ENCODE measurements around the gene ACP6.
"Not testable (repeated sequence)": the region's sequence is repeated elsewhere in the genome, so short reads cannot be mapped to it uniquely, and the experiment has no call there.

The ACP6 gene

DNA sequence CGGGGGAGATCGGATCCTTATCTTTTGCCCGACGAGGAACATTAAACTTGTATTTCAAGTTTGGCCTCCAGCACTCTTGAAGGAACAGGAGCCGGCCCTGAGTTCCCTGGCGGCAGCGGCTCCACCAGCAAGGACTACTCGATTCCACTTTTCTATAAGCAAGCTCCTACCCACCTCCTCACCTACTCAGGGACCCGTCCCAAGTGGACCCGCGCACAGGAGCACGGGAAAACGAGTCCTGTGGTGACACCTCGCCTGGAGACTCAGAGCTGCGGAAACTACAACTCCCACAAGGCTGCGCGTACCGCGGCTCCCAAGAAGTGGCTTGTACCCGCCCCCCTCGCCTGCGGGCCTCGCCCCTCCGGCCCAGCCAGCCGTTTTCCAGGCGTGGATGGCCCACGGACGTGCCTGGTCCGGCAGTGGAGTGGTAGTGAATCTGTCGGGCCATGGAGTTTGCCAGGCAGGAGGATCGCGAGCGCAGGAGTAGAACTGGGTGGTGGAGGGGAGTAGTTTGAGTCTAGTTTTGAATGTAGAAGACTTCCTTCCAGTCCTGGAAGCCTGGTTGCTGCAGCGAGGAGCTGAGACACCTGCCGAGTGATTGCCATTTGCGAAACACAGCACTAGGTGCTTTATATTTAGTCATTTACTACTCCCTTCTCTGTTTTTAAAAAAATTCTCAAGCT is at the start of gene ACP6:
Gene ACP6, minus strand, starts transcription at position 206 of the 683 bp plus-strand sequence. CDS start 476 bp downstream, outside the sequence.
- DNase-seq: peak; percentile 52 to 74 (median 63)

DNA sequence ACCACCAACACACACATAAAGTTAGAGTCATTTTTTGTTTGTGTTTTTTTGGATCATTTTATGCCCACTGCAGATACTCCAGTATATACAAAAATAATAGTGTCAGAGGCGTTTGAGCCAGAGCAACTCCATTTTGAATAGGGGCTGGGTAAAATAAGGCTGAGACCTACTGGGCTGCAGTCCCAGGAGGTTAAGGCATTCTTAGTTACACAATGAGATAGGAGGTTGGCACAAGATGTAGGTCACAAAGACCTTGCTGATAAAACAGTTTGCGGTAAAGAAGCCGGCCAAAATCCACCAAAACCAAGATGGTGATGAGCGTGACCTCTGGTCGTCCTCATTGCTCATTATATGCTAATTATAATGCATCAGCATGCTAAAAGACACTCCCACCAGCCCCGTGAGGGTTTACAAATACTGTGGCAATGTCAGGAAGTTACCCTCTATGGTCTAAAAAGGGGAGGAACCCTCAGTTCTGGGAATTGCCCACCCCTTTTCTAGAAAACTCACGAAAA is 49.4 kb upstream of the ACP6 start:
- DNase-seq: no peak

DNA sequence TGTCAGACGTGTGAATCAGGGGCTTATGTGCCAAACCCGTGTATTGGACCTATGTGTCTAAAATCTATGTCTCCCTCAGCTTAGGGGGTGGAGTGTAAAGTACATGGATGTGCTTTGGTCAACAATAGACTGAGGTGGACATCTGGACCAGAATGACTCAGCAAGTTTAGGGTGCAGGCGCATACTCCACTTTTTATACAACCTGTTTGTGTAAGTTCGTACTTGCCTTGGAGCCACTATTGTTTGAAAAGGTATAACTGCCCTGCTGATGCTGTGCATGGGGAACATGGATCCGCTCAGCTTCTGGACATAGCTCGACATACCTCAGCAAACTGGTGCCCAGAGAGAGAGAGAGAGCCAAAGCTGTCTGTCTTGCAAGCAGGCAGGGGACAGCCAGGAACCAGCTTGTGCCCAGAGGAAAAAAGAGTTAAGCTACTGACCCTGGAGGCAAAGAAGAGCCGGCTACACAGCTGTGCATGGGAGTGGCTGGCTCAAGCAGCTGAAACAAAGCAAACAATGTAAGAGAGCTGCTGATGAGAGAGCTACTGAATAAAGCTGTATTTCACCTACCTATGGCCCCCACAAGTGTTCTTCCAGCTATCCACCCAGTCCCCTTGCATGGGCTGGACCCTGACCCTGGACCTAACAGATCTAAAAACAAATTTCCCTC is 48.8 kb upstream of the ACP6 start:
- no peak for DNase-seq

DNA sequence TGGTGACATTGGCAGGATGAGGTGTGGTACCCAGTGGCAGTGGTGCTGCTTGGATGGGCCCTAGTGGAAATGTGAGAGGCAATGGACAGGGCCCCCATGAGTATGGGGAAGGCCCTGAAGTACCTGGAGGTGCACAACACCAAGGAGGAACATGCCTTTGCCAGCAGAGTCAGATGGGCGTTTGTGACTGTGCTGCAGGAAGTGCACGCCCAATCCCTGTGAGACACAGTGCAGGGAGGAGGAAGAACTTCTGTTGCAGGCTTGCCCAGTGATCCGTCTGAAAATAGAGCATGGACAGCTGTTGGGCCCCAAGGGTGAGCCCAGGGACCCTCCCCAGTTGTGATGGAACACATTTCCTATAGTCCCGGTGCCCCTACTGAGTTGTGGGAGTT is 47.4 kb upstream of the ACP6 start:
- no peak for DNase-seq

DNA sequence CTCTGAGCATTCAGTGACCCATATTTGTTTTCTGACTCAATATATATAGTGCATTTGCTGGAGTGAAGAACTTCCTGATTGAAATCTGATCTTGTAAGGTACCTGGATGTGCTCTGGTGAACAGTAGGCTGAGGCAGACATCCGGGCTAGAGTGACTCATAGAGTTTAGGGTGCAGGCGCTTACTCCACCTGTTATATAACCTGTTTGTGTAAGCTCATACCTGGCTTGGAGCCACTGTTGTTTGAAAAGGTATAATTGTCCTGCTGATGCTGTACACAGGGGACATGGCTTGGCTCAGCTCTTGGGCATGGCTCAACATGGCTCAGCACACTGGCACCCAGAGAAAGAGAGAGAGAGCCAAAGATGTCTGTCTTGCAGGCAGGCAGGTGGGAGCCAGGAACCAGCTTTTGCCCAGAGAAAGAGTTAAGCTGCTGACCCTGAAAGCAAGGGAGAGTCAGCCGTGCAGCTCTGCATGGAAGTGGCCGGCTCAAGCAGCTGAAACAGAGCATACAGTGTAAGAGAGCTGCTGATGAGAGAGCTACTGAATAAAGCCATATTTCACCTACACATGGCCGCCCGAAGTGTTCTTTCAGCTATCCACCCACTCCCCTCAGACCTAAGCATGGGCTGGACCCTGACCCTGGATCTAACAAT is 46.9 kb upstream of the ACP6 start:
- DNase-seq: no peak

DNA sequence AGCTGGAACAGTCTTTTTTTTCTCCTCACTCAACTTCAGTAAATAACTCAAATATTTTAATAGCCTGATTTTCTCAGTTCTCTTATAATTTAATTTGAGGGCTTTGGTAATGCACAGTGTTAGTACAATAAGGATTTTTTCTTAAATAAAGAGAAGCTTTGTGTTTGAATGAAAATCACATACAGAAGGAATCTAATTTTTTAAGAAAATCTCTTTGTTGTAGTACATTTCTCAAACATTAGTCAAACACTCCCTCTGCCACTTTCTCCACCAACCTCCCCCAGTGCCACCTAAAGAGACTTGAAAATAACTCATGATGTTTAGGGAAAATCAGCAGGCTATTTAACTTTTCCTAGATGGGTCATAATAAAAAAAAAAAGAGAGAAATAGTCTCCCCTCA is 42.3 kb upstream of the ACP6 start:
- no peak for DNase-seq

DNA sequence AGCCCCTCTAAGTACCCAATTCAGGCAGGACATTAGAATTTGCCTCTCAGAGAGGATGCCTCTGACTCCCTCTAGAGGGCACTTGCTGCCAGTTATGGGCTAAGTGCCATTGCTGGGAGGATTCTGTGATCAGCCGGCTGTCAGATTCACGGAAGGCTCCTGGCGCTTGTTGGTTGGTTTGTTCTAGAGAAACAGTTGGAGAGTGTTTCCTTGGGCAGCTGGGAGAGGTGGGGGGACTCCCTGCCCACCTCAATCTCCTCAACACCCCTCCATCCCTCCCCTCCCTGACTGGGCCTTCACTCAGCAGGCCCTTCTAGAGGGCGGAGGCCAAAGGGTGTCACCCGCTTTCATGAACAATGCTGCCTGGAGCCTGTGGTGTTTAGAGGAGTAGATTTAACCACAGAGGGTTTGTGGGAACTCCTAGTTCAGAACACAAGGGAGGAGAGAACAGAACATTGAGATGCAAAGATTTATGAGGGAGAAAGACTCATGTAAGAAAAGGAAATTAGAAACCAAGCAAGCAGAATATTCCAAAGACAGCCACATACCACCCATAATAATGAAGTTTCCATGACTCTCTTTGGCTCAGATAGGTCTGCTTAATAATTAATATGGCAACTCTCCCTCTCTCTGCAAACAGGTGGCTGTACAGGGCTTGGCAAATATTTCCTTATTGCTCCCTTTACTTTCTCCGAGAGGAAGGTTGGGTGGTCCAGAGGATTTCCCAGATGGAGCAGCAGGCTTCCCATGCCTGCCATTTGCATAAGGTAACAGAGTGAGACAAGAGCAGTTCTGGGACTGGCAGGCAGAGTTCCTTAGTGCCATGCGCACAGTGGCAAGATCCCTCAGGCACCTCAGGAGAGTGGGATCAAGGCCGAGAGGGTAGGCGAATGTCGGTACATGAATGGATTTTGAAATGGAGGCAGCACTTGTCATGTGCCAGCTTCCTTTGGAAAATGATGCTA is 30.0 kb upstream of the ACP6 start:
- DNase-seq: peak in 3 of 4 experiments; percentile 5 to 27 (median 18)

DNA sequence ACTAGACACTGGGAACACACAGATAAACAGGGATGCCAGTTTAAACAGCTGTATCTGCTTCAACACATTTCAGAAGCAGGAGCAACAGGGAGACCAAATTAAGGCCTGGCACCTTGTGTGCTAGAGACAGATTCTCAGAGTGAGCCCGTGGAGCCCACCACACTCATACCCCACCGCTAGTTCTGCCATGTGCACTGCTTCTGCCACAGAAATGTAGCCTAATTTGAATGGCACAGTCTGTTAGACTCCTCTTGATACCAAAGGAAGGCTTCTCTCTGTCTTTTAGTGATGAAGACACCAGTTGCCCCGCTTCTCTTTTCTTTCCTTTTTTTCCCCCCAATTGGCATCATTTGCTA is 29.3 kb upstream of the ACP6 start:
- DNase-seq: no peak

DNA sequence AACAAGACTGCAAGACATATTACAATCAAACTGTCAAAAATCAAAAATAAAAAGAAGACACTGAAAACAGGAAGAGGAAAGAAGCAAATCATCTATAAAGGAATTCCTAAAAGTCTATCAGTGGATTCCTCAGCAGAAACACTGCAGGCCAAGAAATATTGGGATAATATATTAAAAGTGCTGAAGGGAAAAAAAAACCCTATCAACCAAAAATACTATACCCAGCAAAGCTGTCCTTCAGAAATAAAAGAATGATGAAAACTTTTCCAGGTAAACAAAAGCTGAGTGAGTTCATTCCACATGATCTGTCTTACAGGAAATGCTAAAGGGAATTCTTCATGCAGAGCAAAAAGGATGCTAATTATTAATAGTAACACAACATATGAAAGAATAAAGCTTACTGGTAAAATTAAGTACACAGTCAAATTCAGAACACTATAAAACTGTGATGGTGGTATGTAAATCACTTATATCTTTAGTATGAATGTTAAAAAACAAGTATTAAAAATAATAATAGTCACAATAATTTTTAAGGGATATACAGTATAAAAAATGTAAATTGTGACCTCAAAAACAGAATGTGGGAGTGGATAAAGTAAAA is 12.9 kb upstream of the ACP6 start:
- DNase-seq: no peak

DNA sequence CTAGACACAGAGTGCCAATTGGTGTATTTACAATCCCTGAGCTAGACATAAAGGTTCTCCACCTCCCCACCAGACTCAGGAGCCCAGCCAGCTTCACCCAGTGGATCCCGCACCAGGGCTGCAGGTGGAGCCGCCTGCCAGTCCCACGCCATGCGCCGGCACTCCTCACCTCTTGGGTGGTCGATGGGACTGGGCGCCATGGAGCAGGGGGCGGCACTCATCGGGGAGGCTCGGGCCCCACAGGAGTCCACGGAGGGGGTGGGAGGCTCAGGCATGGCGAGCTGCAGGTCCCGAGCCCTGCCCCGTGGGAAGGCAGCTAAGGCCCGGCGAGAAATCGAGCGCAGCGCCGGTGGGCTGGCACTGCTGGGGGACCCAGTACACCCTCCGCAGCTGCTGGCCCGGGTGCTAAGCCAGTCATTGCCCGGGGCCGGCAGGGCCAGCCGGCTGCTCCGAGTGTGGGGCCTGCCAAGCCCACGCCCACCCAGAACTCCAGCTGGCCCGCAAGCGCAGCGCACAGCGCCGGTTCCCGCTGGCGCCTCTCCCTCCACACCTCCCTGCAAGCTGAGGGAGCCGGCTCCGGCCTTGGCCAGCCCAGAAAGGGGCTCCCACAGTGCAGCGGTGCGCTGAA is 10.4 kb upstream of the ACP6 start:
- DNase-seq: not testable (repeated sequence)

DNA sequence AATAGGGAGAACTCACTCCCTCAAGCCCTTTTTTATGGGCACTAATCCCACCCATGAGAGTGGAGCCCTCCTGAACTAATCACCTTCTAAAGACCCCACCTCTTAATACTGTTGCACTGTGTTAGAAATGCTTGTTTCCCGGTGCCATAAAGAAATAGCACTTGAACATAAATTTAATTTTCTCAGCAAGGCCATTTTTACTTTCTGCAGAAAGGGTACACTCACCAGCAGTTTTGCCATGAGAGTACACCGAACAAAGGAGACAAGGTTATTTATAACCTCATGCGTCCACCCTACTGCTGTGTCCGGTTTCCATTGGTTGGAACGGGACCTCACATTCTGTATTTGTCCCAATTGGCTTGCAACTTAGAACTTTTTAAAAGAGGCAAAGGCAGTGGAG is 7.4 kb upstream of the ACP6 start:
- DNase-seq: not testable (repeated sequence)

DNA sequence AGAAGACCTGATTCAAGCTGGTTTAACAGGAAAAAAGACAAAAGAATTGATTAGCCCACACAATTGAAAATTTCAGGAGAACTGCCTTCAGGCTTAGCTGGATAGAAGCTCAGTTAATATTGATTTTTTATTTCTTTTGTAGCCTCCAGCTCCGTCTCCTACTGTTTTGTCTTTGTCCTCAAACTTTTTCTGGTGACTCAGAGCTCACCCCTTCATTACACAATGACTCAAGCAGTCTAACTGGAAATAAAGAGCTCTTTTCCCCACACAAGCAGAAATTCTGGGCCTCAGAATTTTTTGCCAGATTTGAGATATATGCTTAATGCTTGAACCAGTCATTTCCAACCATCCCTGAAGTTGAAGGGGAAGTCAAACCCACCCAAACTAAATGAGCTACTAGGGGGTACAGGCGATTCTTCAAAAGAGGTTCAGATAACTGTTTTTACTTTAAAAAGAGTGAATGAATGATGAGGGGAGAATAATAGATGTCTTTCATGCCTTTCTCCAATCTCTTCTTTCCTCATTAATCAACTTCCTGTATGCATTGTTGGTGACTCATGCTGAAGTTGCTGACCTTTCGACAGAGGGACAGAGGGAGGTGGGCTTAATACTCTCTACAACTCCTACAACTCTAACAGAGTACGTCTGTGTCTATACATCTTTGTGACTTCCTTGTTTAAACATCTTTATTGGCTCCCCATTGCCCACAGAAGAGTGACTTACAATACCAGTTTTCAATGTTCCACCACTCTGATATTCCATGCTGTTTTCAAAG is 6.2 kb upstream of the ACP6 start:
- no peak for DNase-seq

DNA sequence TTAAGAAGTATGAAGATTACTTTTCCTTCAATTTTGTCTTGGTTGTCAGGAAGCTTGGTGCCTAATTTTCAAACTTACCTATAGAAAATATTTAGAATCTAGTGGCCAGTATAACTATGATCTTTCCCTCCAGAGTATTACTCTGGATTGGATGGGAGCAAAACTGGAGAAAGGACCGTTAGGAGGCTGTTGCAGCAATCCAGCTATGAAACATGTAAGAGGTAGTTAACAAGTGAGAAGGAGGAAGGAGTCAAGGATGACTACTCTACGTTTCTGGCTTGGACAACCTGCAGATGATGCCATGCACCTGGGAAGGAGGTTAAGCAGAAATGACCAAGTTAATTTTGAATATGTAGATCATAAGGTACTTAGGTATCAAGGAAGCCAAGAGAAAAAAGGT is 3.5 kb upstream of the ACP6 start:
- DNase-seq: no peak

DNA sequence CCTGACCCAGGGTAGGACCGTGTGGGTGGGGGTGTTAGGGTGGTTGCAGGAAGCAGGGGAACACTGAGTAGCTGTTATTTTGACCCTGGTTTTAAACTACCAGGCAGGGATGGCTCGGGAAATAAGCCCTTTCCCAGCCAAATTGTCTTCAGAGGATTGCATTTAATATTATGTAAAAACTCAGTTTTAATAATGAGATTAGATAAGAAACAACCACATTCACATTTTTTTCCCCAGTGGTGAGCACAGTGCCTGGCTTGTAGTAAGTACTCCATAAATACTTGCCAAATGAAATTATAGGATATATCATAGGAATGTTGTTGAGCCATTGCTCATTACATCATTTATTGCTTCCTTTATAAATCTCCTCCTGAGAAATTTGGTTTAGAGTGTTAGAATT is 3.1 kb upstream of the ACP6 start:
- no peak for DNase-seq

DNA sequence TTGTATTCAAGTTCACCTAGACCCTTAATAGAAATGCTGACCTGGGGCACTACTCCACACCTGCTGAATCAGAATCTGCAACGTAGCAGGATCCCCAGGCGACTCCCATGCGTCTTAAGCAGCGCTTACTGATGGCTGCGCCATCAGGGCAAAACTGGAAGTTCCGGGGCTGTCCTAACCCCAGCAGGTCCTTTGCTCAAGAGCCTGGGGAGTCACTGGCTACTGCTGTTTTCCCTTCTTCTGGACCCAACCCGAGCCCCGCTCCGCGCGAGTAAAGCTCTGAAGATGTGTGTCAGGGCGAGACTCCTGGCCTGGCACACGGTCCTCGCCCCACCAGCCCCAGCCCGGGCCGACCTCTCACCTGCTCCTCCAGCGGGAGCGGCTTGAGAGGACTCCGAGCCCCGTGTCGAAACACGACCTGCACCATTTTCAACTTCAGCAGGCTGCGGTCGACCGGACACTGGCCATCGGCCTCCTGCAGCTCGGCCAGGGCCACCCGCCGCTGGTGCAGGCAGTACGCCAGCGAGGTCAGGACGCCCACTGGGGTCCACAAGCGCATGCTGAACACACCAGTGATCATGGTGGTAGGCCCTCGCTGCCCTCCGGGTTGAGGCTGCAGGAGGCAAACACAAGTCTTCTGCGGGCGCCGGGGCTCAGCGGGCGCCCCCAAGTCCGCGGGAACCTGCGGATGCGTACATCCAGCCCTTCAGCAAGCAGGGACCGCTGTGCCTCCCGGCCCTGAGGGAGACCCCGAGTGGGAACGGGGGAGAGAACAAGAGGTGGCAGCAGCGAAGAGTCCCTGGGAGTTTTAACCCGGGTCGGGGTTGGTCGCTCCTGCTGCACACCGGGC is 630 bp downstream of the ACP6 start:
- peak in 3 of 4 experiments; percentile 14 to 47 (median 41) for DNase-seq

DNA sequence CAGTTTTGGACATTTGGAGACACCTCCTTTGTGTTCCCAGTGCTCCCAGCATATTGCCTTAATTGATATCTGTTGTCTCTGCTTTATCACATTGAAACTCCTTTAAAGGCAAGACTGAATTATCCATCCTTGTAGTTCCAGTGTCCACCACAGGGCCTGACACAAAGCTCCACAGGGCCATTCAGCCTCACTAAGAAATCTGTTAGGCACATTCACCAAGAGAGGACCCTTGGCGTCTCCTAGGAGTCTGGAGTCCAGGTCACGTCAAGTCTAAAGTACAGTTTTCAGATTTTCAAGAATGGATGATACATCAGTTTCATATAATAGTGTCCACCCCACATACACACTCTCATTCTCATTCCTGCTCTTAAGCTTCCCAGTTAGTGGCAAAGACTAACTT is 4.8 kb downstream of the ACP6 start:
- DNase-seq: no peak

DNA sequence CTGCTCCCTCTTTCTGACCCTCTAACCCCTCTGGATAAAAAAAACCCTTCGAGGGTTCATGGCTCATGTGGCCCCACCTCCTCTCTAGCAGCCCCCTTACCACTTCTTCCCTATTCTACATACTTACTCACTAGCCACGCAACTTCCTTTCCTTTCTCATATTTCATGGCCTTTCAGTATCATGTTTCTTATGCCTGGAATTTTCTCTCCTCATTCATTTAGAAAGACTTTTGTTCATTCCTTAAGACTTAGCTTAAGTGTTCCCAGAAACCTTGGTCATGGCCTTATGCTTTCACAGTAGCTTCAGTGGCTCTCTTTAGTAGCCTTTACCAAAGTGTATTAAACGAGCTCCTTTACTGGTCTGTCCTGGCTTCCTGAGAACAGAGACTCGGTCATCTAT is 6.1 kb downstream of the ACP6 start:
- no peak for DNase-seq

DNA sequence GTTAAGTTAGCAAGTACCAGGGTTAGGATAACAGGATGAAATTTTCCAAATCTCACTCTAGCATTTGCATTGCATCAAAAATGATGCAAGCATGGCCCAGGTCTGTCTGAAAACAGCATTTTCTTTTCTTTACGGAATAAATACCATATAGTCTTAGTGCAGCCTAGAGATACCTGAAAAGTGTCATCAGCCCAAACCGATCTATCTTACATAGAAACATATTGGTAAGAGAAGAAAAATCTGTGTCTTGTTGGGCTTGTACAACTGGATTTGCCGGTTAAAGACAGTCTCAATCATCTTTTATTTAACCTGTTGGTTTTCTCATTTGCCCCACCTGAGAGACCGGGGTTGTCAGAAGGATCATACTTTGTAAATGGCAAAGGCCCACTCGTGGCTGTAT is 15.8 kb downstream of the ACP6 start:
- no peak for DNase-seq

DNA sequence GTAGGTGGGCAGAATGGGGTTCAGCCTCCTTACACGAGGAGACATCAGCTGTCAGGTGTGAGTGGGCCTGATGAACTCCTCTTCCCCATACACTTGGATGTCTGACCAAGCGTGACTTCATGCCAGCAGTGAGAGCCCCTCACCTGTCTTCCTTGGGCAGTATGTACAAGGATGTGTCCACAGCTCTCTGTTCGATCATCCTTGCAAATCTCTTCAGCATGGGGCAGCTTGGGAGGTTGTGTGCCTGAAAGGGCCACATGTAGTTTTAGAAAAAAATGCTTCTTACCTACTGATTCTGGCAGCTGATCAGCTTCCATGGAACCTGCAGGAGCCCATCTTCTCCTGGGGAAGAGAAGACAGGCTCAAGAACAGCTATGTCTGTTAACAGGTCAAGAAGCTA is 18.0 kb downstream of the ACP6 start:
- no peak for DNase-seq

DNA sequence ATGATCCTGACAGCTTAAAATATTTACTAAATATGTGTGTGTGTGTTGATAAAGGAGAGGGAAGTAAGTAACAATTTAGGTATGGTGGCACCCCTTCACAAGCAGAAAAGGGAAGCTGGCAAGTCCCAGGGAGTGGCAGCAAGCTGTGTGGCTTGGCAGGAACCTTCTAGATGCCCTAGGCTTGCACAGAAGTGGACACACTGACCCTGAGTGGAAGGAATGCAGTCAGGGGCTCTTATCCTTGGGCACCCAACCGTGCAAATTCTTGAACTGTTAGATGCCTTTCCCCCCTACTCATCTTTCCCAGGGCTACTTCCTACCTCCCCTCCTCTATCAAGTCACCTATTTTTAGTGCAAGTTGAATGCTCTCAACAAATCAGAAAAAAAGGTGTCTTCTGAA is 18.9 kb downstream of the ACP6 start:
- no peak for DNase-seq

All from activated naive CD4-positive, alpha-beta T cell (primary cell).